ENCODE measurements around the gene RBM12.

DNA sequence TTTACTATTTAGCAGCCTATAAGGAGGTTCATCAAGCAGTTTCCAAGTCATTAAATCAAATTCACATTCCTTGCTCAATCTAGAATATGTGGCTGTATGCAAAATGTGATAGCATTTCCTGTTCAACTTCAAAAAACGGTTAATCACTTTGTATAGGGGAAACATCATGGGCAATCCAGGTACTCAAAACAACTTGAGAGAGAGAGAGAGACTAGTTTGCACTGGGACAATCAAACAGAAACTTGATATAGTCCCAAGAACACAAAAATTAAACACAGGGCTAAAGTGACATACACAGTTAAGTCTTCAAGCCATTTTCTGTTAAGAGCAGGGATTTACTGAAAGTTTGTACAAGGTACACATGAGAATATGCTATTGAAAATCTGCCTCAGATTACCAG, 7.4 kb downstream of the RBM12 start:
- TF ChIP-seq POLR2AphosphoS5 (IDR thresholded peaks at IDR 0.05; ENCODE audit: low read depth, low read length) (no peak), CTCF (IDR thresholded peaks at IDR 0.05) (no peak), SIN3A (IDR thresholded peaks at IDR 0.05; ENCODE audit: borderline replicate concordance, insufficient read depth, low read depth, low read length) (no peak)
